K562 (cell line): ENCODE results near the gene TRABD. TPM values are rescaled to one million over a fixed set of nuclear protein-coding genes. Genes with fewer than 3 reads are reported as not detected.

Source experiments
- ATAC-seq: fragments of 200-7000 bp; cut with Tn5 transposase; 3 replicates; pipeline ENCODE4 v1.9.1; 2020; ENCODE audit warnings: moderate library complexity
- BruUV-seq: library from RNA; stranded (reverse); fragments of 400-500 nt; replicated peaks from 2 replicates; lab custom pipeline; 2021; lab: Mats Ljungman, UMichigan
- CTCF ChIA-PET: fragments of 300-600 bp; formaldehyde crosslinking; extraction: SDS; loops from one replicate; lab custom pipeline; 2021; ENCODE audit warnings: low intra/inter-chr PET ratio; lab: Yijun Ruan, JAX
- POLR2A ChIA-PET: fragments of 300-600, 350-650 bp; sonication (Branson Sonifier 250); formaldehyde crosslinking; extraction: SDS; loops from one replicate; lab custom pipeline; 2021; ENCODE audit warnings: antibody characterized with exemption, inconsistent platforms; lab: Yijun Ruan, JAX
- DNase-seq, 4 experiments: peaks; one replicate each; pipeline versions ENCODE4 v3.0.0 to v3.0.0-alpha.2; 2011 to 2018; ENCODE audit warnings: low spot score in 3 of 4, mixed read lengths in 3 of 4; ENCODE audit errors: extremely low read depth in 1 of 4
- FAIRE-seq: peaks from 2 replicates; lab custom pipeline; 2011; peaks lifted over from hg19 to GRCh38; lab: Jason Lieb, UNC
- H2AFZ ChIP-seq: 2 replicates; pipeline ENCODE4 v1.6.0; 2011; ENCODE audit warnings: low read depth, low read length, control low read depth, inconsistent platforms
- H3K27ac ChIP-seq: fragments of 200-600 bp; 3 replicates; pipeline ENCODE4 v1.8.0; 2011; ENCODE audit warnings: low read depth, mild to moderate bottlenecking, control low read depth, inconsistent platforms, low read length, moderate library complexity, mixed read lengths; ENCODE audit errors: extremely low read depth
- H3K27me3 ChIP-seq, 2 experiments: fragments of 300-600 bp in 1 of 2; 2 replicates in 1 of 2; 3 replicates in 1 of 2; pipeline versions ENCODE4 v1.6.0 to v1.8.0; 2011; ENCODE audit warnings: inconsistent platforms in 2 of 2, low read length in 2 of 2, mild to moderate bottlenecking in 1 of 2, mixed read lengths in 1 of 2, moderate library complexity in 1 of 2; ENCODE audit not compliant: control insufficient read depth in 2 of 2, insufficient read depth in 2 of 2
- H3K36me3 ChIP-seq: fragments of 300-600 bp; 3 replicates; pipeline ENCODE4 v1.8.0; 2011; ENCODE audit warnings: mild to moderate bottlenecking, low read length, inconsistent platforms; ENCODE audit not compliant: control insufficient read depth, insufficient read depth
- H3K4me1 ChIP-seq, 2 experiments: fragments of 200-600 bp in 1 of 2; replicated peaks in 1 of 2; 2 replicates in 1 of 2; 3 replicates in 1 of 2; pipeline versions ENCODE4 v1.5.1 to v1.8.0; 2011; ENCODE audit warnings: inconsistent platforms in 2 of 2, low read length in 2 of 2, mild to moderate bottlenecking in 1 of 2, mixed read lengths in 1 of 2, moderate library complexity in 1 of 2; ENCODE audit not compliant: control insufficient read depth in 2 of 2, insufficient read depth in 2 of 2
- H3K4me2 ChIP-seq: 2 replicates; pipeline ENCODE4 v1.6.1; 2011; ENCODE audit warnings: low read length, control low read depth, inconsistent platforms, mixed read lengths; ENCODE audit not compliant: insufficient read depth
- H3K4me3 ChIP-seq: fragments of 200-600 bp; sonication (generic), shearing (Covaris generic); 2 replicates; pipeline ENCODE4 v1.5.1; 2016; ENCODE audit warnings: control low read depth, inconsistent platforms
- H3K79me2 ChIP-seq: fragments of 200-600 bp; 3 replicates; pipeline ENCODE4 v1.8.0; 2011; ENCODE audit warnings: low read length, inconsistent platforms; ENCODE audit not compliant: control insufficient read depth, insufficient read depth
- H3K9ac ChIP-seq, 2 experiments: 2 replicates each; pipeline versions ENCODE4 v1.6.0 to v1.6.1; 2011; ENCODE audit warnings: low read depth in 2 of 2, low read length in 2 of 2, control low read depth in 1 of 2, inconsistent platforms in 1 of 2, mild to moderate bottlenecking in 1 of 2, mixed read lengths in 1 of 2; ENCODE audit not compliant: insufficient read depth in 1 of 2
- H3K9me1 ChIP-seq: one replicate; pipeline ENCODE4 v1.6.0; 2011; ENCODE audit warnings: inconsistent platforms, mild to moderate bottlenecking, low read length, moderate library complexity; ENCODE audit not compliant: control insufficient read depth, insufficient read depth
- H3K9me3 ChIP-seq: replicated peaks from 2 replicates; pipeline ENCODE4 v1.5.1; 2011; ENCODE audit warnings: low read depth, low read length, inconsistent platforms; ENCODE audit not compliant: control insufficient read depth, insufficient read depth
- H4K20me1 ChIP-seq: replicated peaks from 2 replicates; pipeline ENCODE4 v1.6.1; 2011; ENCODE audit warnings: low read length, inconsistent platforms, mixed read lengths; ENCODE audit not compliant: control insufficient read depth, insufficient read depth
- BDP1 ChIP-seq: IDR thresholded peaks from 3 replicates; pipeline ENCODE4 v1.6.1; 2011; ENCODE audit not compliant: insufficient read length, insufficient read depth
- GATAD2A ChIP-seq: fragments of 450-650 bp; IDR thresholded peaks from 2 replicates; pipeline ENCODE4 v1.6.1; 2017
- JUN ChIP-seq, 2 experiments: sonication (generic) in 1 of 2; formaldehyde crosslinking in 1 of 2; IDR thresholded peaks; 2 replicates each; pipeline versions ENCODE4 v1.6.1 to v1.8.0; 2012 to 2022; ENCODE audit warnings: borderline replicate concordance in 2 of 2, mild to moderate bottlenecking in 2 of 2, improper control_type of control experiment in 1 of 2, low read depth in 1 of 2, low read length in 1 of 2, missing genetic modification reagents in 1 of 2
- NBN ChIP-seq: fragments of 450-650 bp; IDR thresholded peaks from 2 replicates; pipeline ENCODE4 v1.6.1; 2016; ENCODE audit warnings: low read depth, mild to moderate bottlenecking
- RB1 ChIP-seq: fragments of 450-650 bp; IDR thresholded peaks from 2 replicates; pipeline ENCODE4 v1.6.1; 2017; ENCODE audit warnings: low read depth, mild to moderate bottlenecking
- RBM14 ChIP-seq: fragments of 200-400 bp; formaldehyde crosslinking; IDR thresholded peaks from 2 replicates; pipeline ENCODE4 v1.6.1; 2018; ENCODE audit warnings: low read depth, mild to moderate bottlenecking, low read length, moderate library complexity, borderline replicate concordance; ENCODE audit not compliant: insufficient read depth
- TAF7 ChIP-seq: fragments of 450-650 bp; IDR thresholded peaks from 2 replicates; pipeline ENCODE4 v1.6.1; 2016; ENCODE audit warnings: missing genetic modification characterization, missing compliant biosample characterization
- WGBS: fragments of 100-300 bp; shearing (Covaris generic); methylation state at CpG from one replicate; pipeline ENCODE4 v1.1.6; 2016; ENCODE audit warnings: low coverage, mixed read lengths; ENCODE audit not compliant: insufficient coverage; ENCODE audit errors: missing lambda C conversion rate; 5-methylcytosine and 5-hydroxymethylcytosine counted together
- in situ Hi-C: fragments of 300-500 bp; cut with MboI; formaldehyde crosslinking; loops from 4 replicates; pipeline ENCODE4 v1.15.0; 2018; ENCODE audit warnings: inconsistent platforms, mixed read lengths
- intact Hi-C: fragments of 100-400 bp; cut with micrococcal nuclease; formaldehyde crosslinking; loops from 2 replicates; pipeline ENCODE4 v1.14.2; 2022
- polyA plus RNA-seq, 8 experiments: library from polyadenylated mRNA; depleted of rRNA in 4 of 8; stranded (reverse) in 5 of 8; unstranded in 3 of 8; fragments of >200 nt; fragmentation: Nextera tagmentation in 2 of 8; fragmentation: Illumina TruSeq in 1 of 8; extraction: Ambion mirVana in 2 of 8; extraction: Trizol in 1 of 8; gene quantifications; 2 replicates each; pipeline versions ENCODE4 v1.2.1 to v1.2.3, GENCODE V29; 2011 to 2014; ENCODE audit warnings: inconsistent platforms in 1 of 8, missing spikeins in 1 of 8
- total RNA-seq, 7 experiments: library from RNA; depleted of rRNA in 6 of 7; stranded (reverse); fragments of >200 nt in 6 of 7; fragmentation: Illumina TruSeq in 2 of 7; extraction: Trizol in 2 of 7; gene quantifications; 2 replicates each; pipeline versions ENCODE4 v1.2.1 to v1.2.3, GENCODE V29; 2011 to 2021; ENCODE audit warnings: low replicate concordance in 1 of 7
- TF ChIP-seq, protein P1 (sequence below): IDR thresholded peaks from 2 replicates; pipeline ENCODE4 v1.6.1; 2016; ENCODE audit warnings: missing genetic modification characterization, missing compliant biosample characterization
- TF ChIP-seq, protein P2 (sequence below): fragments of 250-450 bp; sonication (Bioruptor Pico); IDR thresholded peaks from 2 replicates; pipeline ENCODE4 v1.4.0; 2020; ENCODE audit warnings: mild to moderate bottlenecking, moderate library complexity

The TRABD gene
- total and polyA plus RNA-seq, 9 of the 15 experiments (the other 6 are each of a cell fraction or from before 2014, with no cell fraction given): 0.08 to 62.9 (median 14.0) TPM

DNA sequence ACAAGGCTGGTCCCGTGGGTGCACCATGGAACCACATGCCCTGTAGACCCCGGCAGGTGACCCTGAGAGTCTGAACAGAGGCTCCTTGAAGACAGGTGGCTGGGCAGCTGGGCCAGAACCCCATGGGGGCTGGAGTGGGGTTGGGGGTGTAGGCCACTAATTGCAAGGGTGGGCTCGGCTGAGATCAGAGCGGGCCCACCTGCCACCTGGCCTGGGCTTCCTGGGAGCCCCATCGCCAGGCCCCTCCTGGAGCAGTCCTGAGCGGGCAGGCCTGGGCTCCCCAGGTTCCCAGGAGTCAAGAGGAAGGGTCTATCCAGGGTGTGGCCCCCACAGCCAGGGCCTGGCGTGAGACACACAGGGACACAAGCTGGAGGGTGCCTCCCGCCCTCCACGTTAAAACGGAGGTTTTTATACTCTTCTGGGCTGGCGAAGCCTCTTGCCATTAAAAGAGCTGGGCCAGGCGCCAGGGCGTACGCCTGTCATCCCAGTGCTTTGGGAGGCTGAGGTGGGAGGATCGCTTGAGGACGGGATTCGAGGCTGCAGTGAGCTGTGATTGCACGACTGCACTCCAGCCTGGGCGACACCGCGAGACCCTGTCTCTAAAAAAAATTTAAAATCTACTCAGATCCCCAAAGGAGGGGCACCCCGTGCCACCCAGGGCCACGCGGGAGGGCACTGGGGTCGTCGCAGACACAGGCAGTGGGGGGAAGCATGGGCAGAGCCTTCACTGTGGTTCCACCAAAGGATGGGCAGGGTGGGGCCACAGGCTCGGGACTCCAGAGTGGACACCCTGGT is 4.8 kb upstream of the TRABD start:
- Histone ChIP-seq H3K4me2 (no peak overlapping the region), H3K4me3 (no peak overlapping the region), H3K36me3 (no peaks in the 10 kb centered on the region), H3K27ac (no peak overlapping the region), H3K79me2 (peaks cover under 1% of the 10 kb centered on the region; the same call in 1 of the 3 replicates), H3K9me3 (no peaks in the 10 kb centered on the region), H3K4me1 (peaks cover 0 to 57% of the 10 kb centered on the region in 2 experiments; a peak in 3 of 5 replicates), H2AFZ (no peak overlapping the region), H3K9ac (no peak overlapping the region), H4K20me1 (no peaks in the 10 kb centered on the region), H3K9me1 (no peaks in the 10 kb centered on the region), H3K27me3 (no peaks in the 10 kb centered on the region)
- DNase-seq (no peak), ATAC-seq (no peak), FAIRE-seq (no peak)
- no peak for TF ChIP-seq RB1
- TF ChIP-seq, protein P1, sequence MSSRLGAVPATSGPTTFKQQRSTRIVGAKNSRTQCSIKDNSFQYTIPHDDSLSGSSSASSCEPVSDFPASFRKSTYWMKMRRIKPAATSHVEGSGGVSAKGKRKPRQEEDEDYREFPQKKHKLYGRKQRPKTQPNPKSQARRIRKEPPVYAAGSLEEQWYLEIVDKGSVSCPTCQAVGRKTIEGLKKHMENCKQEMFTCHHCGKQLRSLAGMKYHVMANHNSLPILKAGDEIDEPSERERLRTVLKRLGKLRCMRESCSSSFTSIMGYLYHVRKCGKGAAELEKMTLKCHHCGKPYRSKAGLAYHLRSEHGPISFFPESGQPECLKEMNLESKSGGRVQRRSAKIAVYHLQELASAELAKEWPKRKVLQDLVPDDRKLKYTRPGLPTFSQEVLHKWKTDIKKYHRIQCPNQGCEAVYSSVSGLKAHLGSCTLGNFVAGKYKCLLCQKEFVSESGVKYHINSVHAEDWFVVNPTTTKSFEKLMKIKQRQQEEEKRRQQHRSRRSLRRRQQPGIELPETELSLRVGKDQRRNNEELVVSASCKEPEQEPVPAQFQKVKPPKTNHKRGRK (tag): no peak
- TF ChIP-seq, protein P2, sequence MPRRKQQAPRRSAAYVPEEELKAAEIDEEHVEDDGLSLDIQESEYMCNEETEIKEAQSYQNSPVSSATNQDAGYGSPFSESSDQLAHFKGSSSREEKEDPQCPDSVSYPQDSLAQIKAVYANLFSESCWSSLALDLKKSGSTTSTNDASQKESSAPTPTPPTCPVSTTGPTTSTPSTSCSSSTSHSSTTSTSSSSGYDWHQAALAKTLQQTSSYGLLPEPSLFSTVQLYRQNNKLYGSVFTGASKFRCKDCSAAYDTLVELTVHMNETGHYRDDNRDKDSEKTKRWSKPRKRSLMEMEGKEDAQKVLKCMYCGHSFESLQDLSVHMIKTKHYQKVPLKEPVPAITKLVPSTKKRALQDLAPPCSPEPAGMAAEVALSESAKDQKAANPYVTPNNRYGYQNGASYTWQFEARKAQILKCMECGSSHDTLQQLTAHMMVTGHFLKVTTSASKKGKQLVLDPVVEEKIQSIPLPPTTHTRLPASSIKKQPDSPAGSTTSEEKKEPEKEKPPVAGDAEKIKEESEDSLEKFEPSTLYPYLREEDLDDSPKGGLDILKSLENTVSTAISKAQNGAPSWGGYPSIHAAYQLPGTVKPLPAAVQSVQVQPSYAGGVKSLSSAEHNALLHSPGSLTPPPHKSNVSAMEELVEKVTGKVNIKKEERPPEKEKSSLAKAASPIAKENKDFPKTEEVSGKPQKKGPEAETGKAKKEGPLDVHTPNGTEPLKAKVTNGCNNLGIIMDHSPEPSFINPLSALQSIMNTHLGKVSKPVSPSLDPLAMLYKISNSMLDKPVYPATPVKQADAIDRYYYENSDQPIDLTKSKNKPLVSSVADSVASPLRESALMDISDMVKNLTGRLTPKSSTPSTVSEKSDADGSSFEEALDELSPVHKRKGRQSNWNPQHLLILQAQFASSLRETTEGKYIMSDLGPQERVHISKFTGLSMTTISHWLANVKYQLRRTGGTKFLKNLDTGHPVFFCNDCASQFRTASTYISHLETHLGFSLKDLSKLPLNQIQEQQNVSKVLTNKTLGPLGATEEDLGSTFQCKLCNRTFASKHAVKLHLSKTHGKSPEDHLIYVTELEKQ (CRISPR knock-in tag): no peak
- no peak for TF ChIP-seq GATAD2A
- TF ChIP-seq RBM14: no peak
- TF ChIP-seq TAF7 (tag): no peak
- TF ChIP-seq BDP1: no peak
- no peak for TF ChIP-seq JUN (IDR thresholded peaks at IDR 0.05; ENCODE audit: borderline replicate concordance, low read depth, low read length)
- TF ChIP-seq JUN (CRISPR knock-in tag; IDR thresholded peaks at IDR 0.05; ENCODE audit: borderline replicate concordance): no peak
- TF ChIP-seq NBN: no peak
- in situ Hi-C loops: no loop called here
- BruUV-seq: no TSS peak
- POLR2A ChIA-PET: no interaction called here
- intact Hi-C loops: no loop called here
- 81% methylated on average over 13 of the region's 27 CpGs for WGBS
- CTCF ChIA-PET: no interaction called here
